ENCODE data around the gene SMU1.

The SMU1 gene

GRCh38 chr9:33116860-33117259, 40.4 kb upstream of the SMU1 start:
- Histone ChIP-seq H2AFZ (ENCODE audit: low read depth) (no peak overlapping the region), H3K27ac (peak overlapping the region; percentile 46; the same call in 1 of the 2 replicates), H3K79me2 (ENCODE audit: insufficient read depth, low read depth) (no peaks in the 10 kb centered on the region), H3K9ac (no peak overlapping the region), H4K20me1 (ENCODE audit: insufficient read depth) (no peaks in the 10 kb centered on the region), H3K4me3 (IDR thresholded peaks at IDR 0.05; ENCODE audit: insufficient read depth, low read depth, low read length) (no peak overlapping the region), H3K4me2 (peak overlapping the region; percentile 45; the same call in 1 of the 2 replicates), H3K4me1 (ENCODE audit: low read depth, poor library complexity, severe bottlenecking) (peaks cover 26% of the 10 kb centered on the region), H3K27me3 (ENCODE audit: insufficient read depth, low read depth) (no peaks in the 10 kb centered on the region), H3K36me3 (ENCODE audit: insufficient read depth) (no peaks in the 10 kb centered on the region)
- TF ChIP-seq CTCF (conservative IDR thresholded peaks at IDR 0.05; ENCODE audit: low read depth, low read length): no peak

GRCh38 chr9:33114746-33115145, 38.3 kb upstream of the SMU1 start:
- Histone ChIP-seq H4K20me1 (ENCODE audit: insufficient read depth) (no peaks in the 10 kb centered on the region), H3K4me3 (IDR thresholded peaks at IDR 0.05; ENCODE audit: insufficient read depth, low read depth, low read length) (no peak overlapping the region), H3K4me1 (ENCODE audit: low read depth, poor library complexity, severe bottlenecking) (peaks cover 26% of the 10 kb centered on the region), H3K27me3 (ENCODE audit: insufficient read depth, low read depth) (no peaks in the 10 kb centered on the region), H3K36me3 (ENCODE audit: insufficient read depth) (no peaks in the 10 kb centered on the region), H3K27ac (no peak overlapping the region), H2AFZ (ENCODE audit: low read depth) (no peak overlapping the region), H3K79me2 (ENCODE audit: insufficient read depth, low read depth) (no peaks in the 10 kb centered on the region), H3K4me2 (no peak overlapping the region), H3K9ac (no peak overlapping the region)
- no peak for TF ChIP-seq CTCF (conservative IDR thresholded peaks at IDR 0.05; ENCODE audit: low read depth, low read length)

GRCh38 chr9:33113799-33114547, 37.5 kb upstream of the SMU1 start:
- H3K36me3 ChIP-seq (ENCODE audit: insufficient read depth): no peaks in the 10 kb centered on the region
- no peaks in the 10 kb centered on the region for H3K79me2 ChIP-seq (ENCODE audit: insufficient read depth, low read depth)
- no peaks in the 10 kb centered on the region for H3K27me3 ChIP-seq (ENCODE audit: insufficient read depth, low read depth)
- no peak for TF ChIP-seq CTCF (conservative IDR thresholded peaks at IDR 0.05; ENCODE audit: low read depth, low read length)
- no peak overlapping the region for H3K9ac ChIP-seq
- H3K27ac ChIP-seq: no peak overlapping the region
- no peak overlapping the region for H2AFZ ChIP-seq (ENCODE audit: low read depth)
- no peak overlapping the region for H3K4me2 ChIP-seq
- no peaks in the 10 kb centered on the region for H4K20me1 ChIP-seq (ENCODE audit: insufficient read depth)
- no peak overlapping the region for H3K4me3 ChIP-seq (IDR thresholded peaks at IDR 0.05; ENCODE audit: insufficient read depth, low read depth, low read length)
- H3K4me1 ChIP-seq (ENCODE audit: low read depth, poor library complexity, severe bottlenecking): peaks cover 26% of the 10 kb centered on the region

DNA sequence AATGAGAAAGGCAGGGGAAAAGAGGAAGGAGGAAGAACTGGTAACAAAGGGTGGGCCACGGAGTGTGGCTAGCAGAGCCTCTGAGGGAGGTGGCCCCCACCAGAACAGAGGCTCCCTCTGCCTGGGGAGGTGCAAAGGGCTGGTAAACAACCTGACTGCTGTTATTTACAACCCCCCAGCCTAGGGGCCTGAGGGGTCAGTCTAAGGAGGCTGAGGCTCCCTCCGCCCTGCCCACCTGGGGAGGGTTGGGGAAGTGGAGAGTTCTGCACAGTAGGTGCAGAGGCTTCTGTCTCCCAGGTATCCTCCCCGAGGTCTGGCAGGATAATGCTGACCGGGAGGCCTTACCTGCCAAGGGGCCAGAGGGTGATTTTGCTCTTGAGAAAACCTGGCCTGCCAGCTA, 35.6 kb upstream of the SMU1 start:
- no peak overlapping the region for H2AFZ ChIP-seq (ENCODE audit: low read depth)
- peaks cover 10% of the 10 kb centered on the region for H3K4me1 ChIP-seq (ENCODE audit: low read depth, poor library complexity, severe bottlenecking)
- H3K36me3 ChIP-seq (ENCODE audit: insufficient read depth): no peaks in the 10 kb centered on the region
- no peaks in the 10 kb centered on the region for H4K20me1 ChIP-seq (ENCODE audit: insufficient read depth)
- no peaks in the 10 kb centered on the region for H3K79me2 ChIP-seq (ENCODE audit: insufficient read depth, low read depth)
- H3K4me3 ChIP-seq (IDR thresholded peaks at IDR 0.05; ENCODE audit: insufficient read depth, low read depth, low read length): no peak overlapping the region
- no peaks in the 10 kb centered on the region for H3K27me3 ChIP-seq (ENCODE audit: insufficient read depth, low read depth)
- H3K9ac ChIP-seq: no peak overlapping the region
- TF ChIP-seq CTCF (conservative IDR thresholded peaks at IDR 0.05; ENCODE audit: low read depth, low read length): no peak
- H3K4me2 ChIP-seq: no peak overlapping the region
- no peak overlapping the region for H3K27ac ChIP-seq
